Measurements from ENCODE around the gene CSMD2. TPM values are rescaled to one million over a fixed set of nuclear protein-coding genes. Genes with fewer than 3 reads are reported as not detected.
A peak's percentile ranks its signal among the peaks of the same experiment; 100 is the strongest.

CSMD2 gene
- total RNA-seq, 1 donor from 2014 or later: under 0.01 TPM

DNA sequence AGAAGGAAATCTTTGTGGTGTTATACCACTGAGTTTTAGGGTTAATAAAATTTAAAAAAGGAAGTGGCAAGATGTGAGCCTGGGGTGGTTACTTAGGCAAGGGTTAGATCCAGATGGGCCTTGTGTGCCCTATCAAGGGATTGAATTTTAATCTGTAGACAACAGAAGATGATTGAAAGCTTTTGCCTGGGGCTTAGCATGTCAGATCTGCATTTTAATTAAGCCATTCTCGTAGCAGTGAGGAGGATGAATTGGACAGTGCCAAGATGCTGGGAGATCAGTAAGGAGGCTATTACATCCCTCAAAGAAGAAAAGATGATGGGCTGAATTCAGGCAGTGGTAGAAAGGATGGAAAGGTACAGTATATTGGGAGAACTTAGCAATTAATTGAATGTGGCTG lies 258.9 kb downstream of the CSMD2 start:
- no peak for DNase-seq (ENCODE audit: low read depth in 2 of 2)

DNA sequence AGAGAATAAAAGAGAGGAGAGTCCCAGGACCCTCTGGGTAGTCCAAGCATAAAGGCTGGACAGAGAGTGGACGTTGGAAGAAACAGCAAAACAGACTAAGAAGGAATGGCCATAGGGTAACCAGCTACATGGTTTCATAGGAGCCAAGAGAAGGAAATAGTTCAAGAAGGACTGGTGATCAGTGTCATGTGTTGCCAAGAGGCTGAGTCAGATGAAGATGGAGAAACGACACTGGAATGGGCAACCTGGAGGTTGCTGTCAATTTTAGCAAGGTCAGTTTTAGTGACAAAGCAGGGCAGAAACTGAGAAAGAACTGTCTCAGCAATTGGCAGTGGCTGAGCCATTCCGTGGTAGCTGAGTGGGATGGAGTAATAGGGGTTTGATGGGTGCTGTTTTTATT lies 259.8 kb downstream of the CSMD2 start:
- no peak for DNase-seq (ENCODE audit: low read depth in 2 of 2)

DNA sequence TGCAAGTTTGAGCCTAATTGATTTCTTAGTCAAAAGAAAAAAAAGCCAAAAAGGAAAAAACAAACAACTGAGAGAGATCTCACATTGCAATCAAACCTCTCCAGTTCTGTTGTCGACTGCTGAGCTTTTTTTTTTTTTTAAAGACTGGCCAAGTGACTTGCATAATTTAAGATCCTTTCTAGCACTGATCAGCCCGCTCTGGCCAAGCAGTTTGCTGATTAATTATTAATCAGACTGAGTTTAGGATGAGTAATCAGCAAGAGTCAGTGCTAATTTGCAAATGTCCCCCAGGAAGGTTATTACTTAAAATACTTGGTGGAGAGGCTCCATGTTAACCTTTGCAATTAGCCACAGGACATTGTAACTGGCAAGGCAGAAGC lies 261.8 kb downstream of the CSMD2 start:
- no peak for DNase-seq (ENCODE audit: low read depth in 2 of 2)

DNA sequence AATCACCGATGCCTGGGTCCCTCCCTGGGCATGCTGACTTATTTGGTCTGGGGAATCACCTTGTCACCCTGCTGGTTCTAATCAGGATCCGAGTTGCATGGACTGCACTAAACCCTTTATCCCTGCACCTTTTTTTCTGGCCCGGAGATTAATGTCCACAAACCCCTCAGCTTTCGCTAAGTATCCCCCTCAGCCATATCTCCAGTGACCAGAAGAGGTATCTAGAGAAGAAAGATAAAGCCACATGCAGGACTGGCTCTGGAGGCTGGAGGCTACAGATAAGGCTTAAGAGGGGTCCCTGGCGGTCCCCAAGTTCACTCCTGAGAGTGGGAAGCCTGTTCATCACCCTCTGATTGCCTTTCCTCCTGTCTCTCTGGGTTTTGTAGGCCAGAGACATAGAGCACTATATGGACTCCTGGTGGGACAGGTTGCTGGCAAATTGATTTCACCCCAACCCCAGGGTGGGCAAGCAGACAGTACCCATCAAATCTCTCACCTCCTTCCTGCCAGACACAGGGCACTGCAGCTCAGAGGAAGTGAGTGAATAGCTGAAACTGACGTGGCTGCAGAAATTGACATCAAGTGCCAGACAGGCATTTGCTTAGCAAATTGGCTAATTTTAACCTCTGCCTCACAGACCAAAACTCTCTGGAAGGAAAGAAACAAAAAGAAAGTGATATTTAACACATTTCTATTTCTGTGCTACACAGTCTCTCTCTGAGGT lies 262.4 kb downstream of the CSMD2 start:
- no peak for DNase-seq (ENCODE audit: low read depth in 2 of 2)

DNA sequence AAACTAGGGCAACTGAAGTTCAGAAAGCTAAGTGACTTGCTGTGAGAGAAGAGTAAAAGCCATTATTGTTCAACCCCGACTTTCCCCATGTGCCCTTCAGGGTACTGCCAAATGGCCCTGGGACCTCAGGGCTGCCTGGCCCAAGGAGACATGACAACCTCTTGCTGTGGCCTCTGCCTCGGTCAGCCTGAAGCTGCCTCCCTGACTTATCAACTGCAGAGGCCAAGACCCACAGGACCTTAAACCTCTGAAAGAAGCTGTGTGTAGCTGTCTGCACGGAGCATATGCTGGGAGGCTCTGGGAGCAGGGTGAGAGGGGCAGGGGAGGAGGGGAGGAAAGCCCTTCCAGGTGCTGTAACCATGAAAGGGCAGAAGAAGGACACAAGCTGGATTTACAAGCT lies 265.3 kb downstream of the CSMD2 start:
- no peak for DNase-seq (ENCODE audit: low read depth in 2 of 2)

DNA sequence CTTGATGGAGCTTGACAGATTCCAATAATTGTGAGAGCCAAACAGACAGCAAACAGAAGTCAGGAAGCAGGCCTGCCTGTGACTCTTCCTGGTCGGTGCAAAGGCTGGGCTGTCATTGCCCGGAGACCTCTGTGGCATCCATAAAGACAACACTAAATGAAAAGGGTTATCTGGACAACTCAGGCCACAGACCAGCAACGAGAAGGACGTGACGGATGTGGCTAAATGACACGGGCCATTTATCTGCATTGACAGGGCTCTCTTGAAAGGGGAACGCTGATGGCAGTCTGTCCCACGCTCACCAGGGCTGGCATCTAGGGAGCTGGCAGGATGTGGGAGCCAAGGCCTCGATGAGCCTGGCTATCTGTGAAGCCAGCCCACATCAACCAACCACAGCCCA lies 266.1 kb downstream of the CSMD2 start:
- peak in 1 of 2 donors; percentile 46 for DNase-seq (ENCODE audit: low read depth in 2 of 2)

DNA sequence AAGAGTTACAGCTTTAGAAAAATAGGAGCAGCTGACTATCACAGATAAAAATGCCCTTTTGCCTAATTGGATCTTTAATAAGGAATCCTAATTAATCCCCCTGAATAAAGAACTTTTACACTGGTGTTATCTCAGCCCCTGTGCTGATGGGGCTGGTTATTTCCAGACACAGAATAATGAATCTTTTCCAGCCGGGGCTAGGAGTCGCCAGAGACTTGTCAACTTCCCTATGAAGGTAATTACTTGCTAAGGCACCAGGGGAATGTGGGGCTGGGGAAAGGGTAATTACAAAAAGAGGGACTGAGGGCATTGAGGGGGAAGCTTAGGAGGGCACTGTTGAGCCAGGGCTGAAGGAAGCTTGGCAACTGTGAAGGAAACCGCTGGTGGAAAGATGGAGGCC lies 266.6 kb downstream of the CSMD2 start:
- no peak for DNase-seq (ENCODE audit: low read depth in 2 of 2)

DNA sequence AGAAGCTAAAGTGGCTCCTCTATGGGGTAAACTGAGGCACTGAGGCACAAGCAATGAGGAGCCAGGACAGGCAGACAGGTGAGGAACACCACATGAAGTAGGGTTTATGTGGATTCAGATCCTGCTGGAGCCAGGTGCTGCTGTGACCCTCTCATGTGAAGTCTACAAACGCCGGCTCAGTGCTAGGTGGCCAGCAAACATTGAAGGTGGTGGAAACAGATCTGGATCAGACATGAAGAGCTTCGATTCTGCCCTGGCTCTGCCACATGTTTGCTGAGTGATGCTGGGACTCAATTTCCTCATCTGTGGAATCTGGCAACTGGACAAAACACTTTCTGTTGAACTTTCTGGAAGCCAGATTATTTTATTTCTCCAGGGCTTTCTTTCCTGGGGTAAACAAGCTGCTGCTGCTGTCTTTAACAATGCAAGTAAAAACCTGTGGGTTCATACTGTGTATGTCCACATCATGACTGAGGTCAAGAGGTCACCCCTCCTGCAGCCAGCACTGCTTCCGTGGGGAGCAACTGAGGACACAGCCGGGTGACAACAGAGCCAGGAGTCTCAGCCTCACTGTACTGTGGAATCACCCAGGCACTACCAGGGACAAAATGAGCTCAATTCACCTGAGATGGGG lies 267.8 kb downstream of the CSMD2 start:
- no peak for DNase-seq (ENCODE audit: low read depth in 2 of 2)

DNA sequence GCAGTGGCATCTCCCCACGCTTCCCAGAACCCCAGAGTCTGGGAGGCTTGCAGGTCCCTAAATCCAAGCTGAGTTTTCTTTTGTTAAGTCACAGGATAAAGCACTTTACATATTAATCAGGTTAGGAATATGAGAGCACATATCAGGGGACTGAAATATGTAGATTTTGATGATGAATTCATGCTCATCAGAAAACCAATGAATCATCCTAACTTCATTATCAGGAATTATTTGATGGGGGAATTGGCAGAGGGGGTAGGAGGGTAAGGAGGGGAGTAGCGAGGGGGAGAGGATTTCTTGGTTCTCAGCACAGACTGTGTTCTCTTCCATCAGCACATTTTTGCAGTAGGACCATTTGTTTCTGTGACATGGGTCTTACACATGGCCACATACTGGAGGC lies 269.1 kb downstream of the CSMD2 start:
- DNase-seq (ENCODE audit: low read depth in 2 of 2): no peak

DNA sequence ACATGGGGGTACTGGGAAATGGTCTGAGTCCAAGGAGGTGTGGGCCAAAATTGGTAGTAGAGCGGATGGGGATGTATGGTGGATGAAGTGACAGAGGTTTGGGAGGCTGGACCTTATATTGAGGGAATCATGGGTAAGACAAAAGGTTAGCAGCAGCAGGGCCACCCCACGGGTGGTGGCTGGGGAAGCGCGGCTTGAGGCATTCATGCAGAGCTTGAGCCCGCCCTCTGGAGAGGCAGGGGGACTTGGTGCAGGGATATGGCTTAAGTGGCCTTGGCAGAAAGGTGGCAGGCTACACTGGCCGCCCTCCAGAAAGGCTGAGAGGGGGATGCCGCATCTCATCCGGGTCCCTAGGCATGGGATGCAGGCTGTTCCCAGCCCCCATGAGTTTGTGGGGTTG lies 269.6 kb downstream of the CSMD2 start:
- DNase-seq (ENCODE audit: low read depth in 2 of 2): no peak

DNA sequence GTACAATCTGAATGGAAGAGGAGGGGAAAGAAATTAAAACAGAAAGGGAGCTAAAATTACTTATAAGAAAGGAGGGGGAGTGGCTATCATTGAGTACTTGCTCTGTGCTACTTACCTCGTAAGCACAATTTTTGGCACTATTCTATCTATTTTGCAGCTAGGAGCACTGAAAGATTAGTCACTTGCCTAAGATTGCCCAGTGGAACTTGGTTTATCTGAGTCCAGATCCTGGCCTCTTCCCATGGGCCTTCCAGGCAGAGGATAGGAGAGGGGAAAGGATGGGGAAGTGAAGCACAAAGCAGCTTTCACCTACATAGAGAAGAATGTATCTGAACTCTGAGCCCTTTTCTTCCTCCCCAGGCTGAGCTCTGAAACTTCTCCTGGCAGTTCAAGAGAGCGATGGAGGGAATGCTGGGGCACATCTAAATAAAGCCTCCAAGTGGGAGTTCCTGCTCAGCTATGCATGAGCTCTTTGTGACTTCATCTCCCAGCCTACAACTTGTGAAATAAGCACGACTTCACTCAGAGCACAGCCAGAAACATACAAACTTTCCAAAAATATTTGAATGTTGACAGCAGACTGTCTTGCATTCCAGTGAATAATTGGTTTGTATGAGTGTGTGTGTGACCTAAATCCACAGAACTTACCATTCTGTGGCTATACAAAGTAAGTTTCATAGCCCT lies 271.7 kb downstream of the CSMD2 start:
- DNase-seq (ENCODE audit: low read depth in 2 of 2): no peak

DNA sequence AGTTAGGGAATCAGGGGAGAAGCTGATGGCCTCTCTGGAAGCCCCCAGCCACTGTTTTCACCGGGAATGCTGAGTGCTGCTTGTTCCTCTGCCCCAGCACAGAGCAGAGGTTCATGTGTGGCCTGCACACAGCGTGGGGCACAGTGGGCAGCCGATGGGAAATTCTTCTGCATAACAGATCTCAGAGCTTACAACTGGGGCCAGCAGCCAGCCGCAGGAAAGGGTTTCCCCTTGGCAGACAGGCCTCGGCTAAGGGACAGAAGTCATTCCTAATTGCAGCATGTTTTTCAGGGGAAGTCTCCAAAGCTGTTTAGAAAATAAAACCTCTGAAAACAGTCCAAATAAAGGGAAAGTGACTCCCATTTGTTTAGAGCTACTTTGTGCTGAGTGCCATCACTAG lies 278.5 kb downstream of the CSMD2 start:
- DNase-seq (ENCODE audit: low read depth in 2 of 2): no peak

DNA sequence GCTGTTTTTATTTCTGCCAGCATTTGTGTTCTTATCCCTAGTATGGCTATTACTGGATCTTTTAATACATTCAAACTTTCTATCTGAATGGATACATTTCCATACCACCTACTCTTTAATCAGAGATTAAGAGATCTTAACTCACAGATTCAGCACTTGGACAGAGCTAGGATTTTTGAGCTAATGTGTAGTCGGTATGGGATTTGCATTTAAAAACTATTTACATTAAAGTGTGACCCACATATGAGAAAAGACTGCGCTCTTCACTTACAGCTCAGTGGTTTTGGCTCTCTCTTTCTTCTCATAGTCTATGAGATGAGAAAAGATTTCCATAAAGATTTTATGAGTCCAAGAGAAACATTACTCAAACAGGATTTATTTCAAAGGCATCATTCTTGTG lies 284.7 kb downstream of the CSMD2 start:
- no peak for DNase-seq (ENCODE audit: low read depth in 2 of 2)

DNA sequence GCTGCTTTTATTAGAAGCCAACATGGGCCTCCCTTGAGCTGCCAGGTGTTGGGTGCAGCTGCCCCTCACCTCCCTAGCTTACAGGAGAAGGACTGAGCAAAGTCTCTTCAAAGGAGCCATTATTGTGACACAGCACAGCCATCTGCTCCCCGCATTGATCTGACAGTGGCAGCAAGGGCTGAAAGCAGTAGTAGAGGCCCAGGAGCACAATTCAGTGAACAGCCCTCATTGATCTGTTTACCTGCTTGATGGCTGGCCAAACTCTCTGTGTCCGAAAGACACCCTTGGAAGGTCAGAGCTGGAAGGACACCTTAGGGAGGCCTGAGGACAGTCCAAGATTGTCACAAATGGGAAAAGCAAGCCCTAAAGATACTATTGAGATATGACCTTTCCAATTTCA lies 286.6 kb downstream of the CSMD2 start:
- DNase-seq (ENCODE audit: low read depth in 2 of 2): no peak

DNA sequence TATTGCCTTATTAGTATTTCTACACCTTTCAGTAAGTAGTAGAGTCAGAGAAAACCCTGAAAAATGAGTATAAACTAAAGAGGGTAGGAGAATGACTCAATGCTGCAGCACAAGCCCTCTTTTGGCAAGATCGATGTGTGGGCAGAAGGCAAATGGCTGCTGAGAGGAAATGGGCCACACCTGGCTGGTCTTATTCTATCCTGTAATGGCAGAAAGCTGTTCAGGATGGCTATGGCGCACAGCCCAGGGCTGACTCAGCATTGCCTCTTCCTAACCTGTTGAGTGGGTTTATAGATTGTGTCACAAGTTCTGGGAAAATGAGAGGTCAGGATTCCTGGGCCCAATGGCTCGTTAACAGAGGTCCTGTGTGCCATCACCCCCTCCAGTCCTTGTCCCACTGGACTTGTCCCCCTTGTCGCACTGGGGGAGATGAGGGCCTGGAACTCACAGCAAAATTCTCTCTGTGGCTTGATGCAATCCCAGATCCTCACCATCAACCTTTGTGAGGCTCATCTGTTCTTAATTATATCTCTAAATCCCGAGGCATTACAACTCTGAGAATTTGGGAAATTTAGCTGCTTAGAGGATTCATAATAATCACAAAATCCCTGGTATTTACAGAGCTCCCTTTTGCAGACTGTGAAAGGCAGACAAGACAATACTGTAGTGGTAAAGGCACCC lies 287.9 kb downstream of the CSMD2 start:
- DNase-seq (ENCODE audit: low read depth in 2 of 2): no peak

DNA sequence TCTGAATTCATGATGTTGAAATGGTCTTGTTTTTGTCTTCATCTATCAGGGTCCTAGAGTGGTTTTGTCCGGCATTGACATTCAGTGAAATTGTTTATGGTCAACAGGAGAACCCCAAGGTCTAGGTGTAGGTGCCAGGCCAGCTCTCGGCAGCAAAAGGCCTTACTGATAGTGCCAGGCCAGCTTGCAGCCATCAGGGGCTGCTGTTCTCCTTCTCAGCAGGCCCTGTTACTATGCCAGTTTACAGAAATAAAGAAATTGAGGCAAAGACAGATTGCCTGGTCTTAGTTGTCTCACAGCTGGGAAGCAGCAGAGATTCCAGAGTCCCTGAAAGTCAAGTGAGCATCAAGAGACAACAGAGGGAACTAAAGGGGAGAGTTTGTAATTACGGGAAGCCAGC lies 289.2 kb downstream of the CSMD2 start:
- DNase-seq (ENCODE audit: low read depth in 2 of 2): no peak

DNA sequence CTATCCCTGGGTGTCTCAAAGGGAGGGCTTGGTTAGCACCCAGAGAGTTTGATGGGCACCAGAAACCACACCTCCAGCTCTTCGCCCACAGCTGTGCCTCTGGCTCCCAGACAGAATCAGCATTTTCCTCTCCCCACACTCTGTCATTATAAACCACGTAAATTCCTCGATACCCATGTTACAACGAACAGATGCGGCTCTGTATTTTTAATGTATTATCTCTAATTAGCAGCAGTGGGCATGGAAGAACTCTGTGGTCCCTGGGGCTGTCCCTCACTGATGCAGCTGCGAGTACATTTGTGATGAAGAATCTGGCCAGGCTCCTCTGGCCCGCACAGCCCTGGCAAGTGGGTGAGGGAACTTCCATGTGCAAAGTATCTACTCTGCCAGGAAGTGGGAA lies 290.4 kb downstream of the CSMD2 start:
- no peak for DNase-seq (ENCODE audit: low read depth in 2 of 2)

DNA sequence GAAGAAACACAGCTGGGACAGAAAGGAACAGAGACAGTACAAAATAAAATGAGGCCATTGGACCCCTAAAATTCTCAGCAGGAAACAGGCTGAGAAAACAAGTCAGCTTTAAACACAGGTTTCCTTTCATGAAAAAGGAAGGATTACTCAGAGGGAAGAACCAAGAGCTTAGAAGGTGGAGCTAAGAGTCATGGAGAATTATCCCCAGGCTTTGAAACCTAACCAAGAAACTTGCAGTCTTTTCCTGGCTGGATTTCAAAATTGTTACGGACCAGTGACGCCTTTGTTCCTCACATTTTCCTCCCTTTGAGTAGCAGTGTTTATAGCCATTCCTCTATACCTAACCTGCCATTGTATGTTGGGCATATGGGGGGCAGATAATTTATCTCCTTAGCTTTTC lies 292.3 kb downstream of the CSMD2 start:
- no peak for DNase-seq (ENCODE audit: low read depth in 2 of 2)

DNA sequence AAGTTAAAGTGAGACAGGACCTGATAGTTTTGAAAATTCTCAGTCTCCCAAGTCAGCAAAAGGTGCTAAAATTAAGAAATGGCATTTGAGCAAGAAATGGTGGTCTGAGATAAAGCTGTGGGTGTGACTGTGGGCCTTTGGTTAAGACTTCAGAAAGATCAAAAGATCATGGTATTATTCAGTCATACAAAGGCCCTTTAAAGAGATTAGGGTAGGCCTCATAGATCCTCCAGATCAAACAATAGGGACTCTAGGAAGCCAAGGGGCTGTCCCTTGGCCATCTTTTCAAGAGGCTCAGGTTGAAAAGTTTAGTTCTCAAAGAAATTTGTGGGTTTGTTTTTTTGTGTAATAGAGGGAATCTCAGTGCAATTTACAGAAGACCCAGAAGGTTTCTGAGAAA lies 292.8 kb downstream of the CSMD2 start:
- DNase-seq (ENCODE audit: low read depth in 2 of 2): no peak

DNA sequence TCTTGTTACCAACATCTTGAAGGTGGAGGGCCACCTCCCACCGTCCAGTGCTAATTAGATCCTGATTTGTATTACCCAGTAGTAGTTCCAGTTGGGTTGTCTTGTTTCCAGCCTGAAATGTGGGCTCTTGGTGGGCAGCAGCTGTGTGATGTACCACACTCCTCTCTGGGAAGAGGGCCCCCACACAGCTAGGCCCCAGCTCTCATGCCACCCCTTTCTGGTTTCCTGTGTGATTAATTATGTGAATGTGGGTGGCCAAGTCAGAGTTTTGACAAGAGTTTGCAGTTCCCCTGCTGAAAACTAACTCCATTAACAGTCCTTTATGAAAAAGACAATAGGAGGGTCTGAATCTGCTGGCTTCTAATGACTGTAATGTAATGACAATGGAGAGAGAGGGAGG lies 297.3 kb downstream of the CSMD2 start:
- no peak for DNase-seq (ENCODE audit: low read depth in 2 of 2)

DNA sequence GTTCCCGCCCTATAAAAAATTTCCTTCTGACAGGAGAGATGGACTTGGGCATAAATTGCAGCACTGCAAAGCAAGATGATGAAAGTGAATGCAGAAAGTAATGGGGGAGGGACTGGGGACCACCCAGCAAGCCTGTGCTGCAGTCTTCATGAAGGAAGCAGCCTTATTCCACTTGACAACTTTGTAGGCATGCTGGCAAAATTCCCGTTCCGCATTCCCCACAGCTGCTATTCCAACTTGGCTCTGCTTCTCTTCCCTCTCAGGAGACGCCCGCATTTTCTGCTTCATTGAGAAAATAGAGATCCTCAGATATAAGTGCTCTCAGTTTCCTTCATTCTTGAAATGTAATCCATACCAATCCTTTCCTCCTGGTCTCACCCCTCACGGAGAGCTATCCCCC lies 298.7 kb downstream of the CSMD2 start:
- DNase-seq (ENCODE audit: low read depth in 2 of 2): no peak
